GM10266 (cell line): Measurements from ENCODE around the gene PLLP.

Experiments
- DNase-seq: peaks from one replicate; pipeline ENCODE4 v3.0.0; 2012; ENCODE audit errors: extremely low spot score
- CTCF ChIP-seq: IDR thresholded peaks from 2 replicates; pipeline ENCODE4 v1.5.1; 2012; ENCODE audit warnings: mild to moderate bottlenecking, low read depth; ENCODE audit not compliant: control insufficient read depth, insufficient read depth; ENCODE audit errors: missing control alignments

Gene PLLP

GRCh38 chr16:57226701-57227621, 57.5 kb downstream of the PLLP start:
- no peak for TF ChIP-seq CTCF
- DNase-seq: no peak

GRCh38 chr16:57225978-57226377, 58.5 kb downstream of the PLLP start:
- no peak for TF ChIP-seq CTCF
- no peak for DNase-seq

GRCh38 chr16:57224651-57225335, 59.7 kb downstream of the PLLP start:
- no peak for TF ChIP-seq CTCF
- DNase-seq: no peak

GRCh38 chr16:57223057-57223456, 61.4 kb downstream of the PLLP start:
- DNase-seq: no peak
- TF ChIP-seq CTCF: no peak

GRCh38 chr16:57216968-57217367, 67.5 kb downstream of the PLLP start:
- no peak for TF ChIP-seq CTCF

GRCh38 chr16:57213462-57213861, 71.0 kb downstream of the PLLP start:
- no peak for TF ChIP-seq CTCF
- DNase-seq: no peak

More at GRCh38 chr16:57216968-57217367, 67.5 kb downstream of the PLLP start:
- DNase-seq: no peak

GRCh38 chr16:57209780-57210179, 74.7 kb downstream of the PLLP start:
- no peak for DNase-seq
- no peak for TF ChIP-seq CTCF
